ENCODE measurements around the gene IFITM10. TPM values are rescaled to one million over a fixed set of nuclear protein-coding genes. Genes with fewer than 3 reads are reported as not detected.
"Not testable (repeated sequence)": the region's sequence is repeated elsewhere in the genome, so short reads cannot be mapped to it uniquely, and the experiment has no call there.

IFITM10 gene
- total RNA-seq, 1 donor from 2014 or later = 1.1 TPM

DNA sequence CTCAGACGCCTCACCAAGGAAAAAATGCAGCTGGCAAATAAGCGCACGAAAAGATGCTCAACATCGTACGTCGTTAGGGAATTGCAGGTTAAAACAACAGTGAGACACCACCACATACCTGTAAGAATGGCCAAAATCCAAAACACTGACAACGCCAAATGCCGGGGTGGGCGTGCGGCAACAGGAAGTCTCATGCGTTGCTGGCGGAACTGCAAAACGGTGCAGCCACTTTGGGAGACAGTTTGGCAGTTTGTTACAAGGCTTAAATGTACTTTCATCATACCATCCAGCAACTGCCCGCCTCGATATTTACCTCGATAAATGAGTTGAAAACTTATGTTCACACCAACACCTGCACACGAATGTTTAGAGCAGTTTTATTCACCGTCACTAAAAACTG is 20.9 kb upstream of the IFITM10 start:
- no peak overlapping the region for H3K4me3 ChIP-seq (ENCODE audit: low read depth, low read length)
- no peaks in the 10 kb centered on the region for H3K27me3 ChIP-seq (ENCODE audit: control insufficient read depth, insufficient read depth, low read length)
- TF ChIP-seq, protein P1, sequence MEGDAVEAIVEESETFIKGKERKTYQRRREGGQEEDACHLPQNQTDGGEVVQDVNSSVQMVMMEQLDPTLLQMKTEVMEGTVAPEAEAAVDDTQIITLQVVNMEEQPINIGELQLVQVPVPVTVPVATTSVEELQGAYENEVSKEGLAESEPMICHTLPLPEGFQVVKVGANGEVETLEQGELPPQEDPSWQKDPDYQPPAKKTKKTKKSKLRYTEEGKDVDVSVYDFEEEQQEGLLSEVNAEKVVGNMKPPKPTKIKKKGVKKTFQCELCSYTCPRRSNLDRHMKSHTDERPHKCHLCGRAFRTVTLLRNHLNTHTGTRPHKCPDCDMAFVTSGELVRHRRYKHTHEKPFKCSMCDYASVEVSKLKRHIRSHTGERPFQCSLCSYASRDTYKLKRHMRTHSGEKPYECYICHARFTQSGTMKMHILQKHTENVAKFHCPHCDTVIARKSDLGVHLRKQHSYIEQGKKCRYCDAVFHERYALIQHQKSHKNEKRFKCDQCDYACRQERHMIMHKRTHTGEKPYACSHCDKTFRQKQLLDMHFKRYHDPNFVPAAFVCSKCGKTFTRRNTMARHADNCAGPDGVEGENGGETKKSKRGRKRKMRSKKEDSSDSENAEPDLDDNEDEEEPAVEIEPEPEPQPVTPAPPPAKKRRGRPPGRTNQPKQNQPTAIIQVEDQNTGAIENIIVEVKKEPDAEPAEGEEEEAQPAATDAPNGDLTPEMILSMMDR (IDR thresholded peaks at IDR 0.05; ENCODE audit: insufficient read depth, low read length, poor library complexity, severe bottlenecking) = no peak
- no peaks in the 10 kb centered on the region for H3K36me3 ChIP-seq (ENCODE audit: control insufficient read depth, insufficient read depth, low read length)
- DNase-seq (ENCODE audit: low read depth) = no peak

DNA sequence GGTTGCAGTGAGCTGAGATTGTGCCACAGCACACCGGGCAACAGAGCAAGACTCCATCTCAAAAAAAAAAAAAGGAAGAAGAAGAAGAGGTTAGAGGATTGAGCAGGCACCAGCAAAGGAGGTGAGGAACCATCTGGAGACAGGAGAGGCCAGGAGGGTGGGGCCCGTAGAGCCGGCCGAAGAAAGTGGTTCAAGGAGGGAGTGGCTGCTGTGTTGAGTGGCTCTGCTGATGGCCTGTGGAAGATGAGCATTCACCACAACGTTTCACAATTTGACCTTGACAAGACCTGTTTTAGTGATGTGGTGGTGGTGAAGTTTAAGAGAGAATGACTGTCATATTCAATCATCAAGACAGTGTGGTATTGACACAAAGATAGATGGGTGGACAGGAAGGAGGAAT is 20.1 kb upstream of the IFITM10 start:
- TF ChIP-seq, protein P1 (IDR thresholded peaks at IDR 0.05; ENCODE audit: insufficient read depth, low read length, poor library complexity, severe bottlenecking) = no peak
- no peak overlapping the region for H3K4me3 ChIP-seq (ENCODE audit: low read depth, low read length)

DNA sequence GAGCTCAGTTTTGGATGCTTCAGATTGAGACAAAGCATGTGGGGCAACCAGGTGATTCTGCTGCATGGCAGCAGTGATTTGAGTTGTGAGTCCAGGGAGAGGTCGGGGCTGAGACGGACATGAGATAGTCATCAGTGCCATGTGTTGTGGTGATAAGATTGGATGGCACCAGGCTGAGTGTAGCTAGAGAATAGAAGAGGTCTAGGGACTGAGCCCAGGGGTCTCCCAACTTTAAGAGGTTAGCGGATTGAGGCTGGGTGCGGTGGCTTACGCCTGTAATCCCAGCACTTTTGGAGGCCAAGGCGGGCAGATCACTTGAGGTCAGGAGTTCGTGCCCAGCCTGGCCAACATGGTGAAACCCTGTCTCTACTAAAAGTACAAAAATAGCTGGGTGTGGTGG is 19.7 kb upstream of the IFITM10 start:
- H3K36me3 ChIP-seq (ENCODE audit: control insufficient read depth, insufficient read depth, low read length) = no peaks in the 10 kb centered on the region
- TF ChIP-seq, protein P1 (IDR thresholded peaks at IDR 0.05; ENCODE audit: insufficient read depth, low read length, poor library complexity, severe bottlenecking) = no peak
- DNase-seq (ENCODE audit: low read depth) = no peak

More for the DNA sequence above, 20.1 kb upstream of the IFITM10 start:
- no peak for DNase-seq (ENCODE audit: low read depth)
- Histone ChIP-seq H3K36me3 (ENCODE audit: control insufficient read depth, insufficient read depth, low read length) (no peaks in the 10 kb centered on the region), H3K27me3 (ENCODE audit: control insufficient read depth, insufficient read depth, low read length) (no peaks in the 10 kb centered on the region)

DNA sequence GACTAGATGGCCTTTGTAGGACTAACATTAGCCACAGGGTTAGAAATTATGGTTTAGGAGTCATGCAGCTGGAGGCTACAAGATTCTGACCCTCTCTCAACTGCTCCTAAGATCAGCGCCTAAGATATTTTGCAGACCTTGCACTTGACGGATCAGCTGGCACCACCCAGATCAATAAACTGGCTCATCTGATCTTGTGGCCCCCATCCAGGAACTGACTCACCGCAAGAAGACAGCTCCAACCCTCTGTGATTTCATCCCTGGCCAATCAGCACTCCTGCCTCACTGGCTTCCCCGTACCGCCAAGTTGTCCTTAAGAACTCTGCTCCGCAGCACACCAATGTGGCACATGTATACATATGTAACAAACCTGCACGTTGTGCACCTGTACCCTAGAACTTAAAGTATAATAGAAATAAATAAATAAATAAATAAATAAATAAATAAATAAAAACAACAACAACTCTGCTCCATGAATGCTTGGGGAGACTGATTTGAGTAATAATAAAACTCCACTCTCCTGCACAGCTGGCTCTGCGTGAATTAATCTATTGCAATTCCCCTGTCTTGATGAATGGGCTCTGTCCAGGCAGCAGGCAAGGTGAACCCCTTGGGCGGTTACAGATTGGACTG is 19.0 kb upstream of the IFITM10 start:
- DNase-seq (ENCODE audit: low read depth); H3K36me3 ChIP-seq (ENCODE audit: control insufficient read depth, insufficient read depth, low read length); H3K27me3 ChIP-seq (ENCODE audit: control insufficient read depth, insufficient read depth, low read length); H3K4me3 ChIP-seq (ENCODE audit: low read depth, low read length): not testable (repeated sequence)

More for the DNA sequence above, 19.7 kb upstream of the IFITM10 start:
- H3K27me3 ChIP-seq (ENCODE audit: control insufficient read depth, insufficient read depth, low read length) = no peaks in the 10 kb centered on the region
- no peak overlapping the region for H3K4me3 ChIP-seq (ENCODE audit: low read depth, low read length)

DNA sequence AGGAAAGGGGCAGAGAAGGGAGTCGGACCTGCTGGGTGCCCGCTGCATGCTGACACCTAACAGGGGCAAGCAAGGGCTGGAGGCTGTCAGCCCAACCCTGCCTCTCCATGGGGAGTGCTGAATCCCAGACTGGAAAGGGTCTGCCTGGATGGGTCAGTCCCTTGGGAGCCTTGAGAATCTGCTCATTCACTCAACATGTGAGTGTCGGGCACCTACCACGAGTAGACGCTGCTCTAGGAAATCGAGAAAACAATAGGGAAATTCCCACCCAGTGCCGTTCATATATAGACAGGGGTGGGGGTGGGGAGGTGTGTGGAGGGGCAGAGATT is 17.7 kb upstream of the IFITM10 start:
- Histone ChIP-seq H3K4me3 (ENCODE audit: low read depth, low read length) (no peak overlapping the region), H3K27me3 (ENCODE audit: control insufficient read depth, insufficient read depth, low read length) (no peaks in the 10 kb centered on the region), H3K36me3 (ENCODE audit: control insufficient read depth, insufficient read depth, low read length) (no peaks in the 10 kb centered on the region)
- DNase-seq (ENCODE audit: low read depth) = no peak
- TF ChIP-seq, protein P1 (IDR thresholded peaks at IDR 0.05; ENCODE audit: insufficient read depth, low read length, poor library complexity, severe bottlenecking) = no peak

DNA sequence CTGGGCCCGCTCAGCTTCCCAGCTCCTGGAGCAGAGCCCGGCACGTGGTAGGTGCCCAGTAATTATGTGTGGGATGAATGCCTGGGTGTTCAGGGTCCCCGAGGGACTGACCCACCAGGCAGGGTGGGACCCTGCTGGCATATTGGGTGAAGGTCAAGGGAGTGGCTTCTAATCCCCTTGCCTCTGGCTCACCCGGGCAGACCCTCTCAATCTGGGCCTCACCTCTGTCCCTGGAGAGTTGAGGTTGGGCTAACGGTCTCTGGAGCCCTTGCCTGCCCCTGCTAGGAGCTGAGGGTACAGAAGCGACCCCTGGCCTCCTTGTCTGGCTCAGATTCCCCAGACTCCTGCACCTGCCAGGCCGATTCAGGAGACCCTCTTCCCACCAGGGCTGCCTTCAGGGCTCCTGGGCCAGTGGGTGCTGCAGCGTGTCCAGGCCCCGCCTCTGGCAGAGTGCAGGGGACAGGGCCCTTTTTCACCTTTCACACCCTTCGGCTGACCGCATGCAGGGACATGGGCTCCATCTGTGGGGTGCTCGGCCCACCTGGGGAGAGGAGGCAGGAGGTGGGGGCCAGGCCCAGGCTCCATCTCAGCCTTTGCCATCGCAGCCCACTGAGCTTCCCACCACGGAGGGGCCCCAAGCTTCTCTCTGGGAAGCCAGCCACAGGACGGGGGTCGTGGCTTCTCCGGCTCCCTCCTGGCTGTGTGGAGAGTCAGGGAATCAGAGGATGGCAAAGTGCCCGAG is 17.2 kb upstream of the IFITM10 start:
- Histone ChIP-seq H3K4me3 (ENCODE audit: low read depth, low read length) (no peak overlapping the region), H3K27me3 (ENCODE audit: control insufficient read depth, insufficient read depth, low read length) (no peaks in the 10 kb centered on the region), H3K36me3 (ENCODE audit: control insufficient read depth, insufficient read depth, low read length) (no peaks in the 10 kb centered on the region)
- TF ChIP-seq, protein P1 (IDR thresholded peaks at IDR 0.05; ENCODE audit: insufficient read depth, low read length, poor library complexity, severe bottlenecking) = no peak
- no peak for DNase-seq (ENCODE audit: low read depth)
